Inflammatory macrophage (primary cell): ENCODE data around the gene CEPT1.

Source experiments
- DNase-seq, 2 donors: peaks; one replicate each; pipeline ENCODE4 v3.0.0-alpha.2; 2020 to 2022

The CEPT1 gene

GRCh38 chr1:111147948-111148347 lies 7.9 kb downstream of the CEPT1 start:
- no peak for DNase-seq

- DNase-seq = no peak
These were observed 8.4 kb downstream of the CEPT1 start for GRCh38 chr1:111148376-111148881.

GRCh38 chr1:111151838-111152237 lies 11.8 kb downstream of the CEPT1 start:
- DNase-seq = no peak

- DNase-seq = peak in 1 of 2 donors; percentile 20
These were observed 14.3 kb downstream of the CEPT1 start for GRCh38 chr1:111154021-111154999.

- DNase-seq = no peak
These were observed 17.4 kb downstream of the CEPT1 start for GRCh38 chr1:111157431-111157830.

GRCh38 chr1:111161843-111162487 lies 21.9 kb downstream of the CEPT1 start:
- DNase-seq = no peak

GRCh38 chr1:111162488-111162880 lies 22.5 kb downstream of the CEPT1 start:
- DNase-seq = no peak

GRCh38 chr1:111163363-111163762 lies 23.3 kb downstream of the CEPT1 start:
- no peak for DNase-seq

GRCh38 chr1:111164151-111164550 lies 24.1 kb downstream of the CEPT1 start:
- DNase-seq = no peak

- DNase-seq = no peak
These were observed 32.4 kb downstream of the CEPT1 start for GRCh38 chr1:111172463-111172862.

- no peak for DNase-seq
These were observed 34.0 kb downstream of the CEPT1 start for GRCh38 chr1:111174070-111174469.

- no peak for DNase-seq
These were observed 35.3 kb downstream of the CEPT1 start for GRCh38 chr1:111175349-111175748.

GRCh38 chr1:111176678-111177077 lies 36.7 kb downstream of the CEPT1 start:
- DNase-seq = no peak

GRCh38 chr1:111179968-111180533 lies 40.0 kb downstream of the CEPT1 start:
- DNase-seq = no peak

GRCh38 chr1:111182052-111182451 lies 42.0 kb downstream of the CEPT1 start:
- no peak for DNase-seq

GRCh38 chr1:111183308-111184069 lies 43.5 kb downstream of the CEPT1 start:
- no peak for DNase-seq

GRCh38 chr1:111184663-111185062 lies 44.6 kb downstream of the CEPT1 start:
- DNase-seq = peak; percentile 38 to 88

GRCh38 chr1:111190931-111191451 lies 51.0 kb downstream of the CEPT1 start:
- peak; percentile 89 to 94 for DNase-seq

- DNase-seq = no peak
These were observed 51.5 kb downstream of the CEPT1 start for GRCh38 chr1:111191496-111191895.

- no peak for DNase-seq
These were observed 52.1 kb downstream of the CEPT1 start for GRCh38 chr1:111192074-111192473.

GRCh38 chr1:111192658-111193519 lies 52.9 kb downstream of the CEPT1 start:
- peak; percentile 68 to 77 for DNase-seq
